ENCODE data around the gene ARMS2.

The ARMS2 gene

DNA sequence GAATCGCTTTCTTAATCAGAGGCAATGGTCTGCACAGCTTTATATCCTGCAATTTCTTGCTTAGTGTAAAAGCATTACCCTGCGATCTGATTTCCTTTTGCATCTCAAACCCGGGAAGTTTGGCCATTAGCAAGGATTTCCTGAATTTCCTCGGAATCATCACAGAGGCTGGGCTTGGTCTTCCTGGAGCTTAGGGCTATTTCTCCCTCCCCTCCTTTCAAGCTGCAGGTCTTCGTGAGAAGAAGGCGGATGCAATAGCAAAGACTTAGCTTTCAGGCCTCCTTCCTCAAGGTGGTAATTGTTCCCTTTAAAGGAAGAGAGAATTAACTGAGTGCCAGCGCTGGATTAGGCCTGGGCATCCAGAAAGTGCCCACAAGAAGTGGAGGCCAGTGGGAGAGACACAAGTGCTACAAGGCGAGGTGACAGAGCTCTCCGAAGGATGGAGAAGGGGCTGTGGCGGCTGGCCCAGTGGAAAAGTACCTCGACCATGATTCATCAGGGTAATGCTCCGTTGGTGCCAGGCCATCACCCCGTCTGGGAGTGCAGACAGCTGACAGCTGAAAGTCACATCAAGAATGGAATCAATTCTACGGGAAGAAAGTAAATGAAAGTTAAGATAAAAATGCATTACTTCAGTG lies 4.0 kb upstream of the ARMS2 start:
- no peak for DNase-seq (ENCODE audit: low spot score)

DNA sequence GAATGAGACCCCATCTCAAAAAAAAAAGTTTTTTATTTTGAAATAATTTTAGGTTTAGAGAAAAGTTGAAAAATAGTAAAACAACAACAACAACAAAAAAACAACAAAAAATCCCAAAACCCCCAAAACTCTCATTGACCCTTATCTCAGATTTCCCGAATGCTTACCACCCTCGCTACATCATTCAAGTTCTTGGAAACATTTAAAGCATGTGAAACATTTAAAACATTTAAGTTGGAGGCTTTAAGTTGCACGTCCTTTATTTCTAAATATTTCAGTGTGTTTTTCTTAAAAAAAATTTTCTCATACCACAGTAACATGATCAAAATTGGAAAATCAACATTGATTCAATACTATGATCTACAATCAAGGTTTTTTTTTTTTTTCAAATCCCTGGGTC lies 382 bp upstream of the ARMS2 start:
- DNase-seq (ENCODE audit: low spot score), result no peak

DNA sequence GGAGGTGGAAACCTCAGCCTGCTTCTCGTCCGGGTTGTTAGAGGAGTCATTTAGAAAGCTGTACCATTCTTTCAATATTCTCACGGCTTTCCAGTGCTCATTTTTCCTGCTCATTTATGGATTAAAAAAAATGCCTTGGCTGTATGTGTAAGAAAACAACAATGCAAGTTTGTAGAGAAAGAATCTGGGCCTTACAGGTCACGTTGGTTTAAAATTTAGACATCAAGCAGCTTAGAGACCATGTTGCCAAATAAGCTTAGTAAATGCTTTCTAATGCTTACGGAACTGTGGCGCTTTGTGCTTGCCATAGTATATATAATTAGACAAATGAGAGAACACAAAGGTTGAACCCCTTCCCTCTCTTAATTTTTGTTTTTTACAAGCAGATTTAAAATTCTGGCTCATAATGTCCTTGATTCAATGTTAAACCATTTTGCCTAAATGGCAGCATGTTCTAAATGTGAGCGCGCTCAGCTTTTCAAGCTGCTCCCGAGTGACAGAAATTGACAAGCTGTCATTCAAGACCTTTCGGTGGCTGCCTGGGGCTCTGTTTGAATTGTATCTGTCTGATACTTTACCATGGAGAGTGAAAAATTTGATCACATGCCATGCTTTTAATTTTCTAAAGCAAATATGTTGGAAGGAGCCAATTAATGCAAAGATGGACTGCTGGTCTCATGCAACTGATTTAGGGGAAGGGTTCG lies 1.1 kb downstream of the ARMS2 start:
- no peak for DNase-seq (ENCODE audit: low spot score)

DNA sequence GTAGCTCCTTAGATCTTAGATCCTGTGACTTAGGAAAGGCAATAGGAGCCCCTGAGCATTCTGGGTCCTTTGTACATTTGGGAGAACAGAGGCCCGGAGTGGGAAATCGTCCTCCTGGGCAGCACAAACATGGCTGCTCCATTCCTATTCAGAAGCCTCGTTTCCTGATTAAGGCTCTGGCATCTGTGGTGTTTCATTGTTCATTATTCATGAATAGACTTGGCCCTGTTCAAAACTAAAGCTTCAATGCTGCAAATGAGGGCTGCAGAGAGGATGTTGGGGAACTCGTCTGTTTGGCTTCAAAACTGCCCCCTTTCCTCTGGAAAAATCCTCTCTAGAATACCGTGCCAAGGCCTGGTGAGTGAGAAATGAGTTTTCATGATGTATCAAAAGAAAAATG lies 3.5 kb downstream of the ARMS2 start:
- DNase-seq (ENCODE audit: low spot score), result no peak

DNA sequence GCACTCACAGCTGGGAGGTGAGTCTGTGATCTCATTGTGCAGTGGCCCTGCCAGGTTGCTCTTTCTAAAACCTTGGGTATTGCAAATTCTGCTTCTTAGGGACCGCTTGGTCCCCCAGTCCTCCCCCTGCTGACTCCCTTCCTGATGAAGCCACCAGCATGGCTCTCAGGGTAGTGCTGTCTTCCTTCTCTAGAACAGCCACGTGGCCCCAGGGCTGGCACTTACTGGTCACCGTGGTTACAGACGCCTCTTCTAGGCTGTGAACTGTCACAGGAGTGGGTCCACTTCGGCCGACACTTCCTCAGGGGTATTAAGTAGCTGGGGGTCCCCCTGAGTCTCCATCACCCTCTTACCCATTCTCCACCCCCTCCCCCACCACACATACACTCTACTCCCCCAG lies 4.2 kb downstream of the ARMS2 start:
- no peak for DNase-seq (ENCODE audit: low spot score)

DNA sequence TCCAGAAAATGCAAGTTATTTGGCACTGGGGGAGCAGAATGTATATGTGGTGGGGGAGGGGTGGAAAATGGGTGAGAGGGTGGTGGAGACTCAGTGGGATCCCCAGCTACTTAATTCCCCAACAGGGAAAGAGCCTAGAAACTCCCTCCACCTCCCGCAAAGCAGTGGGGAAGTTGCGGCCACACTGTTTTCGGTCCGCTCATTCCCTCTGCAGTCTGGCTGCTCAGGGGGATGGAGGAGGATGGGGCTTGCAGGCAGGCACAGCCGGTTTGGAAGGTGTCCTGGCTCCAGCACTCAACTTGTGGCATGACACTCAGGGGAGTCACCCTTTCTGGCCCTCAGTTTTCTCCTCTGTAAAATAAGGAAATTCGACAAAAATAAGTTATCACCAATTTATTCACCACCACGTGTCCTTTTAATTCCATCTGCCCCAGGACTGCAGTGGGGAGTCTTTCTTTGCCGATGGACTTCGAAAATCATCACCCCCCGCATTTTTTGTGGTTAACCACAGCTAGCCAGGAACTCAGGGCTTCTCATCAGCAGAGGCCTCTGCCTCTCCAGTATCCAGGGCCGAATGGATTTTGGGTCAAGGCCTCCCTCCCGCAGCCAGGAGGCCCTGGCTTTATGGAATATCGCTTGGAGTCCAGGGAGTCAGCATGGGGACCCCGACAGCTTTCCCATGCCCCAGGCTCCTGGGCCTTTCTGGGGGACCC lies 5.3 kb downstream of the ARMS2 start:
- no peak for DNase-seq (ENCODE audit: low spot score)

DNA sequence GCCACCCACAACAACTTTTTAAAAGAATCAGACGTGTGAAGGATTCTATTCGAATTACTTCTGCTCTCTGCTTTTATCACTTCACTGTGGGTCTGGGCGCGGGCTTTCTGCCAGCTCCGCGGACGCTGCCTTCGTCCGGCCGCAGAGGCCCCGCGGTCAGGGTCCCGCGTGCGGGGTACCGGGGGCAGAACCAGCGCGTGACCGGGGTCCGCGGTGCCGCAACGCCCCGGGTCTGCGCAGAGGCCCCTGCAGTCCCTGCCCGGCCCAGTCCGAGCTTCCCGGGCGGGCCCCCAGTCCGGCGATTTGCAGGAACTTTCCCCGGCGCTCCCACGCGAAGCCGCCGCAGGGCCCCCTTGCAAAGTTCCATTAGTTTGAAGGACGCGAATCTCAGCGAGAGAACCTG lies 6.4 kb downstream of the ARMS2 start:
- DNase-seq (ENCODE audit: low spot score), result no peak

DNA sequence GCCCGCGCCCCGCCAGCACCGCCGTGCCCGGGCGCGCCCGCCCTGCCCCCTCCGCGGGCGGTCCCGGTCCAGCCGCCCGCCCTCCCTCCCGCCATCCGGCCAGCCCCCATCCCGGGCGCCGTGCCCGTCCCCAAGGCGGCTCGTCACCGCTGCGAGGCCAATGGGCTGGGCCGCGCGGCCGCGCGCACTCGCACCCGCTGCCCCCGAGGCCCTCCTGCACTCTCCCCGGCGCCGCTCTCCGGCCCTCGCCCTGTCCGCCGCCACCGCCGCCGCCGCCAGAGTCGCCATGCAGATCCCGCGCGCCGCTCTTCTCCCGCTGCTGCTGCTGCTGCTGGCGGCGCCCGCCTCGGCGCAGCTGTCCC lies 6.9 kb downstream of the ARMS2 start, which contains the start of gene HTRA1:
Gene HTRA1, plus strand, starts transcription at position 187 of the 362 bp plus-strand sequence. Its CDS starts 100 bp downstream, at position 287.
- DNase-seq (ENCODE audit: low spot score), result no peak

DNA sequence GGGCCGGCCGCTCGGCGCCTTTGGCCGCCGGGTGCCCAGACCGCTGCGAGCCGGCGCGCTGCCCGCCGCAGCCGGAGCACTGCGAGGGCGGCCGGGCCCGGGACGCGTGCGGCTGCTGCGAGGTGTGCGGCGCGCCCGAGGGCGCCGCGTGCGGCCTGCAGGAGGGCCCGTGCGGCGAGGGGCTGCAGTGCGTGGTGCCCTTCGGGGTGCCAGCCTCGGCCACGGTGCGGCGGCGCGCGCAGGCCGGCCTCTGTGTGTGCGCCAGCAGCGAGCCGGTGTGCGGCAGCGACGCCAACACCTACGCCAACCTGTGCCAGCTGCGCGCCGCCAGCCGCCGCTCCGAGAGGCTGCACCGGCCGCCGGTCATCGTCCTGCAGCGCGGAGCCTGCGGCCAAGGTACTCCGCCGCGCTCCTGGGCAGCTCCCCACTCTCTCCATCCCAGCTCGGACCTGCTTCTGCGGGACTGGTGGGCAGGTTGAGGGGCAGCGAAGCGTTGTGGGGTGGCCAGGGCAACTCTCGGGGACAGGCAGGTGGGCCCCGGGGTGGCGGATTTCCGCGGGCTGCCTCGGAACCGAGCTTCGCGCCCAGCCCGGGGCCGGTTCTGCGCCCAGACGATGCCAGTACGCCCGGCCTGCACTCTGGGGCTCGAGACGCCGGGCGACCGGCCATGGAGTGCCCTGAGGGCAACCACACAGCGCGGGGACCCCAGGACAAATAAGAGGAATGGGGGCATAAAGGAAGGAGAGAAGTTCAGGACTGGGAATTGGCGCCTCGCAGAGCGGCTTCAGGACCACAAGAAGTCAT lies 7.5 kb downstream of the ARMS2 start:
- DNase-seq (ENCODE audit: low spot score), result no peak

DNA sequence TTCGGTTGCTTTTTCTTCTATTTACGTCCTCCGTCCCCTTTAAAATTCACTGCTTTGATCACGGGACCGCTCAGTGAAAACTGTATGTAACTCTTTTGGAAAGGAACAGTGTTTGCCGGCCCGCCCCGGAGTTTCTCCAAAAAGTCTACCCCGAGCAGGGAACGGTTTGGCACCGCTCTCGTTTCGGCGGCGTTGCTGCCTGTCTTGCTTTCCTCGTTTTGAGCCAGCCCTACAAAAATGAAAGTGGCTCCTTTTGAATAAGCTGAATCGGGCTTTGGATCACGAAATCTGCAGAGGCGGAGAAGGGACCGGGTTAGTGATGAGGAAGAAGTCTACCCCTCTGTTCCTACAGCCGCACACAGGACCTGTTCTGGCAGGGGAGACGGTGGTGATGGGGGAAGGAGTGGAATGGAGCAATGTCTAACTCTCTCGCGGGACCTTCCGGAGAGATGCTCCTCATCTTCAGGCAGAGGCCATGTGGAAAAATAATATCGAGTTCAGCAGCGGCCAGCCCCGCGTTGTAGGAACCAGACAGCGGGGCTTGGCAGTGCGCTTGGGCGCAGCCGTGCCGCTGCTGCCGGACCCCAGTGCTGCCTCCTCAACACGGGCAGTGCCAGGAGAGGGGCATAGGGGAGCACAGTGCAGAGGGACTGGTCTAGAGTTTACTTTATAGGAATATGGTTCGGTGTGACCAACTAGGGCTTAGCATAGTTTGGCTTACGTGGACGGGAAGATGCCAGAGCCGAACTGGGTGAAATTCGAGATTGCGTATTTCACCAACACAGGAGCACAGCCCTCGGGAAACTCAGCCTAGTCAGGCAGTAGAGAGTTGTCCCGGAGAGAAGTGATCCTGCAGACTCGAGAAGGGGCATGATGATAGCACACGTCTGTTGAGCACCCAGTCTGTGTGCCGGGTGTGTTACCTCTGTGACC lies 8.3 kb downstream of the ARMS2 start:
- no peak for DNase-seq (ENCODE audit: low spot score)

DNA sequence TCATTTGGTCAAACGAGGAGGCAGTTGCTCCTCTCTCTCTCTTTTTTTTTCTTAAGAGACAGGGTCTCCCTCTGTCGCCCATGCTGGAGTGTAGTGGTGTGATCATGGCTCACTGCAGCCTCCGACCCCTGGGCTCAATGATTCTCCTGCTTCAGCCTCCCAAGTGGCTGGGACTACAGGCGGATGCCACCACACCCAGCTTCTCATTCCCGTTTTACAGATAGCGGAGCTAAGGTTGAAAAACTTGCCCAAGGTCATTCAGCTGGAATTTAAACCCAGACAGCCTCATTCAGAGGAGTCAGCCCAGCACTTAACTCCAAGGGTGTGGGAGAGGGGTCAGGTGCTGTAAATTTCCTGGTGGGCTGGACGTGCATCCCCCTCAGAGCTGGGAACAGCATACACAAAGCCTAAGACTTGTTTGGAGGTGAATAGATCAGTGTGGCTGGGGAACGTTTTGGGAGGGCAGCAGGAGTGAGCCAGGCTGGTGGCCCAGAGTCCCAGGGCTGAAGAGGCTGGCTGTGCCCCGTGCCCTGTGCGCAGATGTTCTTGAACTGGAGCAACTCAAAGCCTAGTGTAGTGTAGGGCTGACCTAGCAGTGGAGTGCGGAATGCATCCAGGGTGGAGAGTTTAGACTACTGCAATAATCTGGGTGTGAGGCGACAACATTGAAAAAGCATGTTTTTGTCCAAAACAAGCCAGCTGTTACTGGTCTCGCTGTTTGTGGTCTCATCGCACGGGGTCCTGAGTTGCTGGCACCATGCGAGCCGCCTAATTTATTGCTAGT lies 9.2 kb downstream of the ARMS2 start:
- DNase-seq (ENCODE audit: low spot score), result no peak

DNA sequence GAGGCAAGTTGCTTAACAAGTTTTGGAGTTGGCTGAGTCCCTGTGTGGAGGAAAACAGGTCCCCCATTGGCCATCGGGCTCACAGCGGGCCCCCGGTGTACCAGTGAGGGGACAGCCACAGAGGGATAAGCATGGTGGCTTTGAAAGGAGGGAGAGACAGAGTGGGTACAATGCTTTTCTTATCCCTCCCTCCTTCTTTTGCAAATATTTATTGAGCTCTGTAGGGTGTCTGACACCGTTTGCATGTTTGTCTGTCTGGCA lies 9.7 kb downstream of the ARMS2 start:
- DNase-seq (ENCODE audit: low spot score), result no peak

DNA sequence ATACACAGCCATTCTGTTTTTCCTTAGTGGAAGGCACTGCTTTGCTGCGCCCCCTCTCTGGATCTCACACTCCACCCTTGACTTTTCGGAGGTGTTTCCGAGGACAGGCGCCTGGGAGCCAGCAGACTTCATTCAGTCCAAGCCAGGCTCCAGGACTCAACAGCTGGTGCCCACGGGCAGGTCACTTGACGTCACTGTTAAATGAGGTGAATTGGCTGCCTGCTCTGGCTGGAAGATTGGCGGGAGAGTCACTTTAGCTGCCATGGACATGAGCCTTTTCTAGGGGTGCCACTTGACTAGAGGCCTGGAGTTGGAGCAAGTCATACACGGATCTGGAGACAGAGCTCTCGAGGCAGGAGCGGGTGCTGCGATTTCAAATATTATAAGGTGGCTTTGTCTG lies 10.1 kb downstream of the ARMS2 start:
- DNase-seq (ENCODE audit: low spot score), result no peak

DNA sequence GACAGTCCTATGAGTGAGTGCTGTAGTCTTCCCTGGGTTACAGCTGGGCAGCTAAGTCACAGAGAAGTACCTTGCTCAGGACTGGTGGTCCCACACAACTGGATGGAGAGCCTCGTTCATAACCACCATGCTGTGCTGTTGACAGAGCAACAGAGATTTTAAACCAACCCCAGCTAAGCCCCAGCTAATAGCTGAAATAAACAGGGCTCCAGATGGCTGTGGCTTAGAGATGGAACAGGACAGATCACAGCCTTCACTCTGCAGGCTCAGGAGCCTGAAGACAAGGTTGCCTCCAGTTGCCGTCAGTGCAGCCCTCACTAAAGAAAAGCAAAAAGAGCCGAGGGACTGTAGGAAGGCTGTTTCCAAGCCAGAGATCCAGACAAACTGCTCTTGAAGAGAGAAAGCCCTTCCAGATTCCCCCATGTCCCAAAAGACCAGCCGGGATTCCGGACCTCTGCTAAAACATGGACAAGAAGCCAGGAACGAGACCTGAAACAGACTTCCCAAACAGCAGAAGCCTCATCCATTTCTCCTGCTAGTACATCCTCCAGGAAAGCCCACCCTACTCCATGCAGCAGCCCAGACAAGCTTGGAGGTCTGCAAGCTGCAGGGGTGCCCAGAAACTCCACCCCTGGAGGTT lies 11.1 kb downstream of the ARMS2 start:
- DNase-seq (ENCODE audit: low spot score), result no peak

DNA sequence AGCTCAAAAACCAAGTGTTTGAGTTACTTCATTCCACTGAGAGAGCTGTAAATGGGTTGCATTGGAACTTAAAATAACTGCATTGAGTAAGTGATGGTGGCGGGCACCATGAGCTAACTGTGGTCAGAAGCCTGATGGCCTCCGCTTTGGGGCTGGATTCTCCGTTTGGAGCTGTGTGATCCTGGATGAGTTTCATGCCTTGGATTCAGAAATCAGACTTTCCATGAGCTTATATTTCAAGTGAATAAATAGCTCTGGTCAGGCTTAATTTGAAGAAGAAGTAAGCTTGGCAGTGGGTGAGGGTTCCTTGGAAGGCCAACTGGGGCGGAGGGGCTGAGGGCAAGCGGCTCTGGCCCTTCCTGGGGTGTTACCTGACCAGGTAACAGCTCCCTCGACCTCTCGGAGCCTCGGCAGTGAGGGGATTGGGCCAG lies 12.5 kb downstream of the ARMS2 start:
- DNase-seq (ENCODE audit: low spot score), result no peak

DNA sequence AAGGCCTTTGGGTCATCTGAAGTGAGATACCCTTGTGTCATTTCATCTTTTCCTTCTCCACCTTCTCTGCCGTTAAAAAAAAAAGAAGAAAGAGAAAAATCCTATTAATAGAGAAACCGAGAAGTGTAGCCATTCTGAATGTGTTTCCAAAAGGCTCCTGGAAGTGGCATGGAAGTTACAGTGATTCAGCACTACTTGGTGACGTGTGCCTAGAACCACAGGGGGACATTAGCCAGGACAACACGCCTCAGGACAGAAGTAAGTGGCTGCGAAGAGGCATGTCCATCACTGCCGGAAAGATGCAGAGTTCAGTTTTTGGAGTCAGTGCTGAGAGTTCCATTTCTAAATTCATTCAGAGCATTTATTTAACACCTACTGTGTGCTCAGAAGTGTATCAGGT lies 13.2 kb downstream of the ARMS2 start:
- no peak for DNase-seq (ENCODE audit: low spot score)

DNA sequence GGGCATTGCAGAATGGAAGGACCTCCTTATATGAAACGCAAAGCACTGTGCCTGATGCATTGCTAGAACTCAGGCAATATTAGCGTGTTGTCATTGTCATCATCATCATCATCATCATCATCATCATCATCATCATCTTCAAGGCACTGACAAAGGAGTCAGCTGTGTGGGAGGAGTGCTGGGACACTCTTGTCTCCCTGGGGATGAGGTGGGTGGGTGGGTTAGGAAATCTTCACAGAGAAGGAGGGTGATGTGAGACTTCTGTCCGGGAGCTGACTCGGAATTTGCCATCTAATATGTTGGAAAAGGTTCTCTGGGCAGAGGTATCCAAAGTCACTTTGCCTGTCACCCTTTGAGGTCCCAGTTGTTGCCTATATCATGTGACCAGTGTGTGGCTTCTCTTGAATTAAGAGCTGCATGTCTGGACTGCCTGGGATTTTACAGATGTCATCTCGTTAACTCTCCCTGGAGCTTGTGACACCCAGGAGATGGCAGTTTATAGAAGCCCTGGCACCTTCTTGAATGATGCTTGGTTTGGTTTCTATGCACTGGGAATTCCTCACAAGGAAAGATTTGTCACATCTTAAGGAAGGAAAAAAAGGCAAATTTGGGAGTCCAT lies 14.0 kb downstream of the ARMS2 start:
- no peak for DNase-seq (ENCODE audit: low spot score)

DNA sequence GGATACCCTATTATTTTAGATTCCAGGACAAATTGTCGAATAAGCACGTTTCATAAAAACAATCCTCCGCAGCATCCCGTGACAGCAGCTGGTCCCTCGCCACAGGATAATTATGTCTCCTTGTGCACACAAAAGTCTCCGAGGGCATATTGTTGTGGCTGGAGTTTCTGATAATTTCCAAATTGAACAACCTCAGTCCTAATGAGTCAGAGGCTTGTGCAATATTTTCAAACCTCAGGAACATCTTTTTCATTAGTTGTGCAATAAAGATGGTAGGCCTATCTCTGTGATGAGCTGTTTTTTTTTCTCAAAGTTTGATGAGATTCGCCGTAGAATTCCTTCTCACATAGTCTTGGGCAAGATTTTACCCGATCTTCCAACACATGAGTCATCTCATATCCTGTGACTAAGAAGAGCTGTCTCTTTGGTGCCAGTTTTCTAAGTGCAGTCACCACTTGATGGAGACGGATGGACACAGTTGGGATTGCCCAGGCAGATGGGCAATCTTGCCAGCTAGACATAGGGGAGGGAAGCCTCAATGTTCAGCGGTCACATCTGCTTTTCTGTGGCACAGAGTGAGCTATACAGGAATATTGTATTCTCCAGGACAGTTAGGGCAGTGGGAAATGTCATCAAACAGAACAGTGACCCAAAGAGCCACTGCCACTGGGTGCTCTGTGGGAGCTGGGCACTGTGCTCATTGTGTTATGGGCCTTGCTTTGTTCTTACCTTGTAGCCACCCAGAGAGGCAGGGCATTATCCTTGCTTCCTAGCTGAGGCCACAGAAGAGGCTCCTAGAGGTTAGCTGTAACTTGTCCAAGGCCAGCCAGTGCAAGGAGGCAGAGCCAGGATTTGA lies 14.7 kb downstream of the ARMS2 start:
- DNase-seq (ENCODE audit: low spot score), result no peak

DNA sequence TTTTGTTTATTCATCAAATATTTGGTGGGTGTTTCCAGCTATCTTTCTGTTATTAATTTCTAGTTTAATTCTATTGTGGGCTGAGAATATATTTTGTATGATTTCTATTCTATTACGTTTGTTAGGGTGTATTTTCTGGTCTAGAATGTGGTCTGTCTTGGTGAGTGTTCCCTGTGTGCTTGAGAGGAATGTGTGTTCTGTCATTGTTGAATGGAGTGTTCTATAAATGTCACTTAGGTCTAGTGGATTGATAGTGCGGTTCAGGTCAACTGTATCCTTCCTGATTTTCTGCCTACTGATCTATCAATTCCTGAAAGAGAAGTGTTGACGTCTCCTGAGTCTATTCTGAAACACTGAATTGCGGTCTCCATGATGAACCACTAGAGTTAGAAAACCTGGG lies 15.4 kb downstream of the ARMS2 start:
- DNase-seq (ENCODE audit: low spot score), result no peak

Measured in CD4-positive, alpha-beta T cell treated with Interleukin-15 for 4 hours (primary cell).